Measurements from ENCODE around the gene PACSIN2. TPM values are rescaled to one million over a fixed set of nuclear protein-coding genes. Genes with fewer than 3 reads are reported as not detected.

PACSIN2 gene
- total and polyA plus RNA-seq, 2 of the 13 experiments (the other 11 are each of a cell fraction or from before 2014, with no cell fraction given): 54.1 to 68.8 TPM

DNA sequence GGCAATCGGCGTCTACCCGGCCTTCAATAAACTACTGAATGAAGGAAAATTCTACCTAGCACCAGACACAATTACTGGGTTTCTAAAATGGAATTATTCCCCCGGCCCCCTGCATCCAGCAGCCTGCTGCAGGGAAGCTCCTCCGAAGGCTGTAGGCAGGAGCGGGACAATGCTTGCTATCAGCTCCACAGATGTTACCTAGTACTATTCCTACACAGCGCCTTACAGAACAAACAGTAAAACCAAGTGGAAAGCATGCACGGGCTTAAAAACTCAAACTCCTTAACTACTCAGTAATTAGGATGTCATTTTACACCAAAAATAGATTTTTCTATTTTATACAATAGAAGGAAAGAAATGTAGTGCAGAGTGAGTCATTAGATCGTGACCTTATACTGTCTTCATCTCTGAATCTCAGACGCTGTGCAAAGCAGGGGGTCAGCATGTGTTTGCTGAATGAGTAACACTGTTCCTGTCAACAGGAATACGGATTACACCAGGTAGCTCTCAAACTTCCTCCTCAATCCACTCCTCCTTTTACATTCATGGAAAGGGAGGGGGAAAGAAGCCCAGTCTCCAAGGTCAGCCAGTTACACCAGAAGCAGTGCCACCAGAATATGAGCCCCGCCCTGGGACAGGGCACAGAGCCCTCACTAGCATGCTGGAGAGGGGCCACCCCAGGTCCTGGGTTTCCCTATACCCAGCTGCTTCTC is 74.9 kb downstream of the PACSIN2 start (continued):
- TF ChIP-seq HMGA1 (CRISPR knock-in tag; conservative IDR thresholded peaks at IDR 0.05): no peak
- TF ChIP-seq ZNF577 (CRISPR knock-in tag; IDR thresholded peaks at IDR 0.05; ENCODE audit: borderline replicate concordance, low read depth): no peak
- TF ChIP-seq ZNF788 (CRISPR knock-in tag; IDR thresholded peaks at IDR 0.05; ENCODE audit: borderline replicate concordance): no peak
- TF ChIP-seq ZNF616 (CRISPR knock-in tag; IDR thresholded peaks at IDR 0.05; ENCODE audit: low read depth): no peak
- TF ChIP-seq ARHGAP35 (CRISPR knock-in tag; IDR thresholded peaks at IDR 0.05; ENCODE audit: borderline replicate concordance): no peak
- peak; percentile 63 for TF ChIP-seq ZSCAN9 (CRISPR knock-in tag; IDR thresholded peaks at IDR 0.05; ENCODE audit: borderline replicate concordance)
- TF ChIP-seq, protein P1, sequence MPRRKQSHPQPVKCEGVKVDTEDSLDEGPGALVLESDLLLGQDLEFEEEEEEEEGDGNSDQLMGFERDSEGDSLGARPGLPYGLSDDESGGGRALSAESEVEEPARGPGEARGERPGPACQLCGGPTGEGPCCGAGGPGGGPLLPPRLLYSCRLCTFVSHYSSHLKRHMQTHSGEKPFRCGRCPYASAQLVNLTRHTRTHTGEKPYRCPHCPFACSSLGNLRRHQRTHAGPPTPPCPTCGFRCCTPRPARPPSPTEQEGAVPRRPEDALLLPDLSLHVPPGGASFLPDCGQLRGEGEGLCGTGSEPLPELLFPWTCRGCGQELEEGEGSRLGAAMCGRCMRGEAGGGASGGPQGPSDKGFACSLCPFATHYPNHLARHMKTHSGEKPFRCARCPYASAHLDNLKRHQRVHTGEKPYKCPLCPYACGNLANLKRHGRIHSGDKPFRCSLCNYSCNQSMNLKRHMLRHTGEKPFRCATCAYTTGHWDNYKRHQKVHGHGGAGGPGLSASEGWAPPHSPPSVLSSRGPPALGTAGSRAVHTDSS (CRISPR knock-in tag; conservative IDR thresholded peaks at IDR 0.05): no peak
- TF ChIP-seq PHB2 (IDR thresholded peaks at IDR 0.05; ENCODE audit: partially characterized antibody): no peak
- TF ChIP-seq ZNF550 (CRISPR knock-in tag; IDR thresholded peaks at IDR 0.05; ENCODE audit: borderline replicate concordance): no peak
- no peak for TF ChIP-seq ZNF205 (CRISPR knock-in tag; IDR thresholded peaks at IDR 0.05)
- TF ChIP-seq ZBTB40 (IDR thresholded peaks at IDR 0.05): no peak
- no peak for TF ChIP-seq ZBTB40 (CRISPR knock-in tag; IDR thresholded peaks at IDR 0.05)
- TF ChIP-seq, protein P2, sequence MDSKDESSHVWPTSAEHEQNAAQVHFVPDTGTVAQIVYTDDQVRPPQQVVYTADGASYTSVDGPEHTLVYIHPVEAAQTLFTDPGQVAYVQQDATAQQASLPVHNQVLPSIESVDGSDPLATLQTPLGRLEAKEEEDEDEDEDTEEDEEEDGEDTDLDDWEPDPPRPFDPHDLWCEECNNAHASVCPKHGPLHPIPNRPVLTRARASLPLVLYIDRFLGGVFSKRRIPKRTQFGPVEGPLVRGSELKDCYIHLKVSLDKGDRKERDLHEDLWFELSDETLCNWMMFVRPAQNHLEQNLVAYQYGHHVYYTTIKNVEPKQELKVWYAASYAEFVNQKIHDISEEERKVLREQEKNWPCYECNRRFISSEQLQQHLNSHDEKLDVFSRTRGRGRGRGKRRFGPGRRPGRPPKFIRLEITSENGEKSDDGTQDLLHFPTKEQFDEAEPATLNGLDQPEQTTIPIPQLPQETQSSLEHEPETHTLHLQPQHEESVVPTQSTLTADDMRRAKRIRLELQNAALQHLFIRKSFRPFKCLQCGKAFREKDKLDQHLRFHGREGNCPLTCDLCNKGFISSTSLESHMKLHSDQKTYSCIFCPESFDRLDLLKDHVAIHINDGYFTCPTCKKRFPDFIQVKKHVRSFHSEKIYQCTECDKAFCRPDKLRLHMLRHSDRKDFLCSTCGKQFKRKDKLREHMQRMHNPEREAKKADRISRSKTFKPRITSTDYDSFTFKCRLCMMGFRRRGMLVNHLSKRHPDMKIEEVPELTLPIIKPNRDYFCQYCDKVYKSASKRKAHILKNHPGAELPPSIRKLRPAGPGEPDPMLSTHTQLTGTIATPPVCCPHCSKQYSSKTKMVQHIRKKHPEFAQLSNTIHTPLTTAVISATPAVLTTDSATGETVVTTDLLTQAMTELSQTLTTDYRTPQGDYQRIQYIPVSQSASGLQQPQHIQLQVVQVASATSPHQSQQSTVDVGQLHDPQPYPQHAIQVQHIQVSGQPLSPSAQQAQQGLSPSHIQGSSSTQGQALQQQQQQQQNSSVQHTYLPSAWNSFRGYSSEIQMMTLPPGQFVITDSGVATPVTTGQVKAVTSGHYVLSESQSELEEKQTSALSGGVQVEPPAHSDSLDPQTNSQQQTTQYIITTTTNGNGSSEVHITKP (CRISPR knock-in tag; IDR thresholded peaks at IDR 0.05; ENCODE audit: low read depth): no peak
- TF ChIP-seq ZFP90 (CRISPR knock-in tag; IDR thresholded peaks at IDR 0.05; ENCODE audit: borderline replicate concordance): no peak
- TF ChIP-seq KDM5A (IDR thresholded peaks at IDR 0.05; ENCODE audit: borderline replicate concordance, low read length): no peak
